ENCODE data around the gene KRTAP10-1.

DNA sequence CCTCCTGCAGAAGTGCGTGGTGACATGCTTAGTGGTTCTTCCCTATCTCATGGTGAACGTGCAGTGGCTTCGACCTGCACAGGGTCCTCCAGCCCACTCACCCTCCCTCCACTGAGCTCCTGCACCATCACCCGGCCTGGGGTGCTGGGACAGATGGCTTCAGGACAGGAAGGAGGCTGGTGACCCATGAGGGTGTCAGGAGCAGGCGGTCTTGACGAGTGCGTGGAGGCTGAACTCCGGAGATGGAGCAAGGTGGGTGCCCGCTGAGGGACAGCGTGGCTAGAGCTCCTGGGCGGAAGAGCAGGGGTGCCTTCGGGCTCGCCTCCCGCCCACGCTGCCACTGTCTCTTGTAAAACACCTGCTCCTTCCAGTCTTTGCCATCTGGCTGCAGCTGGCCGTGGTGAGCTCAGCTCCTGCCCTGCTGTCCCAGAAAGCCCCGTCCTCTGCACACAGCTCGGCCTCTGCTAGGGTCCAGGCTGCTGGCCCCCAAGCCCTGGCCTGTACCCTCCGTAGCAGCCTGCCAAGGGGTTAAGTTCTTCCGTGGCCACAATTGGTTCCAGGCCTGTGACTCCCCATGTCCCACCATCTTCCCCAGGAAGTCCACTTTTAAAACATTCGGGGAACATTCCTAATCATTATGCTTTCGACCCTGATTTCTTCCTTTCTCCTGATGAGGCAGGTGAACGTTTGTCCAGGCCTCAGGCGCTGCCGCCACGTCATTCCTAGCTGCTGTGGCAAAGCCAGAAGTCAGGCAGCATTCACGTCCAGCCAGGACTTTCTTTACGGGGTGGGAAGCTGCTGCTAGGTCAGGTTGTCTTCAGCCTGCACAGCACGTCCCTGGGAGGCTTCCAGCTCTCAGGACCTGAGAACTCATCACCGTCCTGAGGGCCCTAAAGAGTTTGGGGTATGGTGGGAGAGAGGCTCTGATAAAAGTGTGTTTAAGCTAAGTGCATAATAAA lies 8.1 kb downstream of the KRTAP10-1 start:
- TF ChIP-seq EZH2 (IDR thresholded peaks at IDR 0.05): no peak
- TF ChIP-seq, protein P1, sequence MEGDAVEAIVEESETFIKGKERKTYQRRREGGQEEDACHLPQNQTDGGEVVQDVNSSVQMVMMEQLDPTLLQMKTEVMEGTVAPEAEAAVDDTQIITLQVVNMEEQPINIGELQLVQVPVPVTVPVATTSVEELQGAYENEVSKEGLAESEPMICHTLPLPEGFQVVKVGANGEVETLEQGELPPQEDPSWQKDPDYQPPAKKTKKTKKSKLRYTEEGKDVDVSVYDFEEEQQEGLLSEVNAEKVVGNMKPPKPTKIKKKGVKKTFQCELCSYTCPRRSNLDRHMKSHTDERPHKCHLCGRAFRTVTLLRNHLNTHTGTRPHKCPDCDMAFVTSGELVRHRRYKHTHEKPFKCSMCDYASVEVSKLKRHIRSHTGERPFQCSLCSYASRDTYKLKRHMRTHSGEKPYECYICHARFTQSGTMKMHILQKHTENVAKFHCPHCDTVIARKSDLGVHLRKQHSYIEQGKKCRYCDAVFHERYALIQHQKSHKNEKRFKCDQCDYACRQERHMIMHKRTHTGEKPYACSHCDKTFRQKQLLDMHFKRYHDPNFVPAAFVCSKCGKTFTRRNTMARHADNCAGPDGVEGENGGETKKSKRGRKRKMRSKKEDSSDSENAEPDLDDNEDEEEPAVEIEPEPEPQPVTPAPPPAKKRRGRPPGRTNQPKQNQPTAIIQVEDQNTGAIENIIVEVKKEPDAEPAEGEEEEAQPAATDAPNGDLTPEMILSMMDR (IDR thresholded peaks at IDR 0.05): no peak
- TF ChIP-seq EZH2phosphoT487 (IDR thresholded peaks at IDR 0.05): no peak

All from neural progenitor cell (in vitro differentiated cells).